Muscle layer of duodenum (tissue), 2 donors: Measurements from ENCODE around the gene SERPINA10.
"Not testable (repeated sequence)": the region's sequence is repeated elsewhere in the genome, so short reads cannot be mapped to it uniquely, and the experiment has no call there.

Experiments
- H3K27ac ChIP-seq: one replicate; pipeline ENCODE4 v1.7.0; 2013; ENCODE audit warnings: mild to moderate bottlenecking, low read length
- H3K27me3 ChIP-seq: one replicate; pipeline ENCODE4 v1.7.0; 2013; ENCODE audit warnings: low read depth, mild to moderate bottlenecking, control low read depth, low read length
- H3K36me3 ChIP-seq, 2 donors: one replicate each; pipeline ENCODE4 v1.7.0; 2013; ENCODE audit warnings: low read length in 2 of 2, control low read depth in 1 of 2, mild to moderate bottlenecking in 1 of 2; ENCODE audit not compliant: insufficient read depth in 2 of 2, control insufficient read depth in 1 of 2
- H3K4me1 ChIP-seq, 2 donors: one replicate each; pipeline ENCODE4 v1.7.0; 2013; ENCODE audit warnings: low read length in 2 of 2, mild to moderate bottlenecking in 2 of 2, control low read depth in 1 of 2, moderate library complexity in 1 of 2; ENCODE audit not compliant: insufficient read depth in 2 of 2, control insufficient read depth in 1 of 2
- H3K4me3 ChIP-seq, 2 donors: one replicate each; pipeline ENCODE4 v1.7.0; 2013; ENCODE audit warnings: low read length in 2 of 2, low read depth in 1 of 2, mild to moderate bottlenecking in 1 of 2
- H3K9me3 ChIP-seq, 2 donors: one replicate each; pipeline ENCODE4 v1.7.0; 2013; ENCODE audit warnings: low read length in 2 of 2, control low read depth in 1 of 2, mild to moderate bottlenecking in 1 of 2; ENCODE audit not compliant: control insufficient read depth in 1 of 2
- donor health status: healthy.

The SERPINA10 gene

GRCh38 chr14:94312481-94313246 lies 19.6 kb upstream of the SERPINA10 start:
- peaks cover 0 to 19% of the 10 kb centered on the region in 2 donors for H3K9me3 ChIP-seq
- H3K27ac ChIP-seq: no peak overlapping the region
- no peaks in the 10 kb centered on the region for H3K27me3 ChIP-seq
- no peaks in the 10 kb centered on the region for H3K4me1 ChIP-seq
- no peaks in the 10 kb centered on the region for H3K36me3 ChIP-seq
- H3K4me3 ChIP-seq: no peak overlapping the region

GRCh38 chr14:94310248-94310647 lies 17.2 kb upstream of the SERPINA10 start:
- Histone ChIP-seq H3K36me3 (no peaks in the 10 kb centered on the region), H3K4me1 (no peaks in the 10 kb centered on the region), H3K4me3 (no peak overlapping the region), H3K9me3 (peaks cover 0 to 21% of the 10 kb centered on the region in 2 donors), H3K27me3 (no peaks in the 10 kb centered on the region), H3K27ac (no peak overlapping the region)

- no peaks in the 10 kb centered on the region for H3K4me1 ChIP-seq
- H3K4me3 ChIP-seq: no peak overlapping the region
- no peaks in the 10 kb centered on the region for H3K27me3 ChIP-seq
- H3K27ac ChIP-seq: no peak overlapping the region
- H3K9me3 ChIP-seq: peaks cover 0 to 19% of the 10 kb centered on the region in 2 donors
- H3K36me3 ChIP-seq: no peaks in the 10 kb centered on the region
Observed at GRCh38 chr14:94309721-94310120, 16.7 kb upstream of the SERPINA10 start.

GRCh38 chr14:94307410-94307992 lies 14.4 kb upstream of the SERPINA10 start:
- Histone ChIP-seq H3K9me3 (peaks cover 0 to 17% of the 10 kb centered on the region in 2 donors), H3K4me1 (no peaks in the 10 kb centered on the region), H3K27me3 (no peaks in the 10 kb centered on the region), H3K4me3 (no peak overlapping the region), H3K36me3 (no peaks in the 10 kb centered on the region), H3K27ac (no peak overlapping the region)

GRCh38 chr14:94306047-94306978 lies 13.2 kb upstream of the SERPINA10 start:
- H3K9me3 ChIP-seq: peaks cover 0 to 17% of the 10 kb centered on the region in 2 donors
- no peaks in the 10 kb centered on the region for H3K27me3 ChIP-seq
- no peak overlapping the region for H3K4me3 ChIP-seq
- no peaks in the 10 kb centered on the region for H3K36me3 ChIP-seq
- H3K4me1 ChIP-seq: no peaks in the 10 kb centered on the region
- no peak overlapping the region for H3K27ac ChIP-seq

- H3K4me1 ChIP-seq: no peaks in the 10 kb centered on the region
- no peak overlapping the region for H3K27ac ChIP-seq
- H3K4me3 ChIP-seq: no peak overlapping the region
- peaks cover 0 to 17% of the 10 kb centered on the region in 2 donors for H3K9me3 ChIP-seq
- no peaks in the 10 kb centered on the region for H3K27me3 ChIP-seq
- no peaks in the 10 kb centered on the region for H3K36me3 ChIP-seq
Observed at GRCh38 chr14:94305620-94306019, 12.6 kb upstream of the SERPINA10 start.

- Histone ChIP-seq H3K27ac (no peak overlapping the region), H3K9me3 (peaks cover 0 to 17% of the 10 kb centered on the region in 2 donors), H3K27me3 (no peaks in the 10 kb centered on the region), H3K4me3 (no peak overlapping the region), H3K36me3 (no peaks in the 10 kb centered on the region), H3K4me1 (no peaks in the 10 kb centered on the region)
Observed at GRCh38 chr14:94304243-94304642, 11.2 kb upstream of the SERPINA10 start.

GRCh38 chr14:94303111-94303510 lies 10.0 kb upstream of the SERPINA10 start:
- Histone ChIP-seq H3K4me1 (no peaks in the 10 kb centered on the region), H3K9me3 (peaks cover 0 to 9% of the 10 kb centered on the region in 2 donors), H3K27me3 (no peaks in the 10 kb centered on the region), H3K4me3 (no peak overlapping the region), H3K36me3 (no peaks in the 10 kb centered on the region), H3K27ac (no peak overlapping the region)

- H3K4me3 ChIP-seq: no peak overlapping the region
- H3K27ac ChIP-seq: no peak overlapping the region
- H3K36me3 ChIP-seq: no peaks in the 10 kb centered on the region
- H3K9me3 ChIP-seq: peaks cover 0 to 3% of the 10 kb centered on the region in 2 donors
- H3K27me3 ChIP-seq: no peaks in the 10 kb centered on the region
- H3K4me1 ChIP-seq: no peaks in the 10 kb centered on the region
Observed at GRCh38 chr14:94298130-94298529, 5.1 kb upstream of the SERPINA10 start.

GRCh38 chr14:94296181-94296545 lies 3.1 kb upstream of the SERPINA10 start:
- not testable (repeated sequence) for H3K27ac ChIP-seq, H3K36me3 ChIP-seq, H3K4me3 ChIP-seq, H3K27me3 ChIP-seq, H3K9me3 ChIP-seq, H3K4me1 ChIP-seq
